Dedifferentiated amniotic fluid mesenchymal stem cell (primary cell): ENCODE data around the gene PIP5K1B.
A peak's percentile ranks its signal among the peaks of the same experiment; 100 is the strongest.
"Not testable (repeated sequence)": the region's sequence is repeated elsewhere in the genome, so short reads cannot be mapped to it uniquely, and the experiment has no call there.

Source experiments
- DNase-seq: peaks from one replicate; pipeline ENCODE4 v3.0.0-alpha.2; 2016; ENCODE audit errors: extremely low spot score

The PIP5K1B gene

GRCh38 chr9:69027355-69028097 is 322.5 kb downstream of the PIP5K1B start:
- DNase-seq = peak; percentile 45

GRCh38 chr9:69028754-69029153 is 323.7 kb downstream of the PIP5K1B start:
- no peak for DNase-seq

- DNase-seq = no peak
Measured at GRCh38 chr9:69029535-69029934, 324.5 kb downstream of the PIP5K1B start.

GRCh38 chr9:69030851-69031645 is 326.0 kb downstream of the PIP5K1B start:
- DNase-seq = no peak

- no peak for DNase-seq
Measured at GRCh38 chr9:69034071-69034470, 329.0 kb downstream of the PIP5K1B start.

GRCh38 chr9:69035438-69036308 is 330.6 kb downstream of the PIP5K1B start, which contains the start of gene FXN:
Gene FXN (plus strand): TSS chr9:69035752. CDS start chr9:69035783, 31 bp downstream.
- DNase-seq = peak; percentile 62

GRCh38 chr9:69036309-69036708 is 331.3 kb downstream of the PIP5K1B start:
- no peak for DNase-seq

GRCh38 chr9:69036799-69037198 is 331.8 kb downstream of the PIP5K1B start:
- DNase-seq = no peak

GRCh38 chr9:69040646-69041045 is 335.6 kb downstream of the PIP5K1B start:
- no peak for DNase-seq

- DNase-seq = no peak
Measured at GRCh38 chr9:69044240-69045219, 339.5 kb downstream of the PIP5K1B start.

- DNase-seq = no peak
Measured at GRCh38 chr9:69045821-69046220, 340.8 kb downstream of the PIP5K1B start.

GRCh38 chr9:69046723-69047122 is 341.7 kb downstream of the PIP5K1B start:
- no peak for DNase-seq

- no peak for DNase-seq
Measured at GRCh38 chr9:69047371-69047770, 342.3 kb downstream of the PIP5K1B start.

- no peak for DNase-seq
Measured at GRCh38 chr9:69049094-69049493, 344.1 kb downstream of the PIP5K1B start.

- not testable (repeated sequence) for DNase-seq
Measured at GRCh38 chr9:69050936-69051335, 345.9 kb downstream of the PIP5K1B start.

GRCh38 chr9:69054989-69055388 is 349.9 kb downstream of the PIP5K1B start:
- no peak for DNase-seq

GRCh38 chr9:69056191-69056815 is 351.3 kb downstream of the PIP5K1B start:
- DNase-seq = no peak

GRCh38 chr9:69058101-69058500 is 353.1 kb downstream of the PIP5K1B start:
- no peak for DNase-seq
